Testis (tissue), 3 donors: ENCODE results near the gene NPEPL1. TPM values are rescaled to one million over a fixed set of nuclear protein-coding genes. Genes with fewer than 3 reads are reported as not detected.

ENCODE experiments used
- DNase-seq: peaks from one replicate; pipeline ENCODE4 v3.0.0-alpha.2; 2019
- H3K27ac ChIP-seq, 2 donors: fragments of 200-600 bp; sonication (generic); one replicate each; pipeline ENCODE4 v1.5.1; 2019
- H3K27me3 ChIP-seq: fragments of 200-600 bp; sonication (generic); one replicate; pipeline ENCODE4 v1.5.1; 2019
- H3K36me3 ChIP-seq: fragments of 200-600 bp; sonication (generic); one replicate; pipeline ENCODE4 v1.5.1; 2017; ENCODE audit warnings: low read depth; ENCODE audit errors: missing control alignments
- H3K4me1 ChIP-seq: fragments of 200-600 bp; sonication (generic); one replicate; pipeline ENCODE4 v1.5.1; 2019
- H3K4me3 ChIP-seq, 2 donors: fragments of 200-600 bp; sonication (generic); one replicate each; pipeline ENCODE4 v1.5.1; 2017 to 2019
- H3K9me3 ChIP-seq: fragments of 200-600 bp; sonication (generic); one replicate; pipeline ENCODE4 v1.5.1; 2017
- CTCF ChIP-seq, 3 experiments: fragments of 450-650 bp in 2 of 3; fragments of 200-600 bp in 1 of 3; sonication (generic) in 1 of 3; IDR thresholded peaks; one replicate each; pipeline ENCODE4 v1.5.1; 2016 to 2019; ENCODE audit warnings: antibody characterized with exemption in 3 of 3, mild to moderate bottlenecking in 2 of 3, moderate library complexity in 1 of 3
- POLR2A ChIP-seq: fragments of 450-650 bp; IDR thresholded peaks from one replicate; pipeline ENCODE4 v1.6.1; 2017; ENCODE audit warnings: antibody characterized with exemption, mild to moderate bottlenecking, moderate library complexity
- WGBS, 2 donors: methylation state at CpG; one replicate each; pipeline ENCODE4 v1.1.5; 2018; 5-methylcytosine and 5-hydroxymethylcytosine counted together
- intact Hi-C: fragments of 100-400 bp; cut with DNase I; formaldehyde crosslinking; loops from one replicate; pipeline ENCODE4 v1.15.1; 2023; ENCODE audit warnings: low total_unique reads
- polyA plus RNA-seq: library from polyadenylated mRNA; stranded (reverse); fragments of 350-450 nt; fragmentation: Illumina TruSeq; extraction: RNeasy Lipid Tissue Mini Kit (QIAGEN cat#74804); gene quantifications from one replicate; pipeline ENCODE4 v1.2.3, GENCODE V29; 2014; ENCODE audit warnings: low read depth, low replicate concordance; ENCODE audit not compliant: insufficient read depth
- total RNA-seq, 2 donors: library from RNA; depleted of rRNA; stranded (reverse); fragments of >200 nt; gene quantifications; one replicate each; pipeline ENCODE4 v1.2.3, GENCODE V29; 2016

Gene NPEPL1
- total and polyA plus RNA-seq, 3 donors from 2014 or later: 47.6 to 79.9 (median 56.3) TPM

GRCh38 chr20:58703765-58704371, 11.3 kb downstream of the NPEPL1 start:
- no peaks in the 10 kb centered on the region for H3K27me3 ChIP-seq
- TF ChIP-seq POLR2A (no peak), CTCF (IDR thresholded peaks at IDR 0.05) (no peak)
- intact Hi-C loops: no loop called here
- DNase-seq: no peak
- no peak overlapping the region for H3K27ac ChIP-seq
- no peak overlapping the region for H3K4me3 ChIP-seq
- no peaks in the 10 kb centered on the region for H3K9me3 ChIP-seq
- H3K4me1 ChIP-seq: peaks cover 11% of the 10 kb centered on the region
- WGBS, 2 donors: 95 to 97% methylated on average over 12 of the region's 12 CpGs
- no peaks in the 10 kb centered on the region for H3K36me3 ChIP-seq

- no peaks in the 10 kb centered on the region for H3K36me3 ChIP-seq
- DNase-seq: no peak
- no peaks in the 10 kb centered on the region for H3K9me3 ChIP-seq
- whole genome bisulfite sequencing, 2 donors: 82 to 87% methylated on average over 14 of the region's 14 CpGs
- TF ChIP-seq CTCF (IDR thresholded peaks at IDR 0.05): no peak
- TF ChIP-seq POLR2A: no peak
- H3K4me1 ChIP-seq: no peaks in the 10 kb centered on the region
- H3K27me3 ChIP-seq: no peaks in the 10 kb centered on the region
- H3K27ac ChIP-seq: no peak overlapping the region
- intact Hi-C loops: no loop called here
- no peak overlapping the region for H3K4me3 ChIP-seq
Observed at GRCh38 chr20:58705208-58705926, 12.8 kb downstream of the NPEPL1 start.

- Histone ChIP-seq H3K4me3 (no peak overlapping the region), H3K27ac (no peak overlapping the region), H3K9me3 (no peaks in the 10 kb centered on the region), H3K4me1 (no peaks in the 10 kb centered on the region), H3K27me3 (no peaks in the 10 kb centered on the region), H3K36me3 (no peaks in the 10 kb centered on the region)
- 94 to 96% methylated on average over 17 to 20 of the region's 20 CpGs for WGBS, 2 donors
- TF ChIP-seq POLR2A (no peak), CTCF (IDR thresholded peaks at IDR 0.05) (no peak)
- no peak for DNase-seq
- intact Hi-C loops: no loop called here
Observed at GRCh38 chr20:58706150-58706892, 13.7 kb downstream of the NPEPL1 start.

GRCh38 chr20:58706975-58707681, 14.5 kb downstream of the NPEPL1 start:
- H3K27ac ChIP-seq: no peak overlapping the region
- intact Hi-C loops: no loop called here
- no peaks in the 10 kb centered on the region for H3K9me3 ChIP-seq
- TF ChIP-seq CTCF (IDR thresholded peaks at IDR 0.05): no peak
- no peak for TF ChIP-seq POLR2A
- DNase-seq: no peak
- H3K36me3 ChIP-seq: no peaks in the 10 kb centered on the region
- no peak overlapping the region for H3K4me3 ChIP-seq
- WGBS, 2 donors: 93 to 96% methylated on average over 5 to 23 of the region's 23 CpGs
- H3K27me3 ChIP-seq: no peaks in the 10 kb centered on the region
- no peaks in the 10 kb centered on the region for H3K4me1 ChIP-seq
